WTC11 (cell line): ENCODE results near the gene TLR10. TPM values are rescaled to one million over a fixed set of nuclear protein-coding genes. Genes with fewer than 3 reads are reported as not detected.

ENCODE experiments used
- ATAC-seq: fragments of 200-7000 bp; cut with Tn5 transposase; 2 replicates; pipeline ENCODE4 v1.10.0; 2021; ENCODE audit warnings: mild to moderate bottlenecking, moderate library complexity
- CTCF ChIA-PET: fragments of 300-600 bp; sonication (Branson Sonifier 250); formaldehyde crosslinking; loops from one replicate; lab custom pipeline; 2021; ENCODE audit warnings: antibody characterized with exemption; lab: Charles Lee
- POLR2A ChIA-PET: fragments of 350-600 bp; sonication (Branson Sonifier 250); formaldehyde crosslinking; loops from one replicate; lab custom pipeline; 2021; ENCODE audit warnings: antibody characterized with exemption; lab: Charles Lee
- DNase-seq: peaks from one replicate; pipeline ENCODE4 v3.0.0; 2021; ENCODE audit warnings: low spot score
- H3K27ac Mint-ChIP-seq: 2 replicates; pipeline ENCODE4 v1.8.0; 2021; ENCODE audit warnings: mixed read lengths
- H3K27me3 Mint-ChIP-seq: 2 replicates; pipeline ENCODE4 v1.8.0; 2021; ENCODE audit warnings: low read depth, mild to moderate bottlenecking, moderate library complexity, mixed read lengths
- H3K36me3 Mint-ChIP-seq: 2 replicates; pipeline ENCODE4 v1.8.0; 2021; ENCODE audit warnings: mixed read lengths
- H3K4me1 Mint-ChIP-seq: 2 replicates; pipeline ENCODE4 v1.8.0; 2022; ENCODE audit warnings: mixed read lengths
- H3K4me3 Mint-ChIP-seq: 2 replicates; pipeline ENCODE4 v1.8.0; 2021; ENCODE audit warnings: mild to moderate bottlenecking, moderate library complexity, mixed read lengths
- H3K9me3 Mint-ChIP-seq: 2 replicates; pipeline ENCODE4 v1.8.0; 2021; ENCODE audit warnings: mixed read lengths
- IRF2 ChIP-seq: sonication (generic); formaldehyde crosslinking; IDR thresholded peaks from 2 replicates; pipeline ENCODE4 v1.8.0; 2022; ENCODE audit warnings: low read depth, missing genetic modification reagents, borderline replicate concordance
- RELA ChIP-seq: sonication (generic); formaldehyde crosslinking; IDR thresholded peaks from 2 replicates; pipeline ENCODE4 v1.8.1; 2022; ENCODE audit warnings: missing genetic modification reagents, mild to moderate bottlenecking, borderline replicate concordance
- TEAD4 ChIP-seq: sonication (generic); formaldehyde crosslinking; IDR thresholded peaks from 2 replicates; pipeline ENCODE4 v1.8.0; 2022; ENCODE audit warnings: mild to moderate bottlenecking, missing genetic modification reagents
- ZNF219 ChIP-seq: sonication (generic); formaldehyde crosslinking; IDR thresholded peaks from 2 replicates; pipeline ENCODE4 v1.8.0; 2023; ENCODE audit warnings: missing genetic modification reagents, mild to moderate bottlenecking, borderline replicate concordance
- ZNF423 ChIP-seq: fragments of 250-450 bp; sonication (Bioruptor Pico); IDR thresholded peaks from 2 replicates; pipeline ENCODE4 v2.1.2; 2022; ENCODE audit warnings: mild to moderate bottlenecking, moderate library complexity
- ZNF671 ChIP-seq: fragments of 250-450 bp; sonication (Bioruptor Pico); IDR thresholded peaks from 2 replicates; pipeline ENCODE4 v1.8.0; 2021; ENCODE audit warnings: mild to moderate bottlenecking
- total RNA-seq: library from RNA; stranded (reverse); gene quantifications from 3 replicates; pipeline ENCODE4 v1.2.3, GENCODE V29; 2021
- TF ChIP-seq, protein P1 (sequence below): sonication (generic); formaldehyde crosslinking; IDR thresholded peaks from 2 replicates; pipeline ENCODE4 v1.8.0; 2022; ENCODE audit warnings: mild to moderate bottlenecking, missing genetic modification reagents
- TF ChIP-seq, protein P2 (sequence below): sonication (generic); formaldehyde crosslinking; IDR thresholded peaks from 2 replicates; pipeline ENCODE4 v1.8.1; 2023; ENCODE audit warnings: mild to moderate bottlenecking, missing genetic modification reagents, borderline replicate concordance
- TF ChIP-seq, protein P3 (sequence below): fragments of 250-450 bp; sonication (Bioruptor Pico); conservative IDR thresholded peaks from 2 replicates; pipeline ENCODE4 v1.9.0; 2021; ENCODE audit warnings: mild to moderate bottlenecking
- TF ChIP-seq, protein P4 (sequence below): sonication (generic); formaldehyde crosslinking; conservative IDR thresholded peaks from 2 replicates; pipeline ENCODE4 v1.8.1; 2022; ENCODE audit warnings: mild to moderate bottlenecking, missing genetic modification reagents
- TF ChIP-seq, protein P5 (sequence below): fragments of 250-450 bp; sonication (Bioruptor Pico); IDR thresholded peaks from 2 replicates; pipeline ENCODE4 v1.9.0; 2021; ENCODE audit warnings: moderate library complexity, mild to moderate bottlenecking, inconsistent platforms, borderline replicate concordance
- TF ChIP-seq, protein P6 (sequence below): sonication (generic); formaldehyde crosslinking; IDR thresholded peaks from 2 replicates; pipeline ENCODE4 v1.8.0; 2022; ENCODE audit warnings: mild to moderate bottlenecking, missing genetic modification reagents

TLR10 gene
- total RNA-seq, 1 experiment from 2014 or later, result not detected

DNA sequence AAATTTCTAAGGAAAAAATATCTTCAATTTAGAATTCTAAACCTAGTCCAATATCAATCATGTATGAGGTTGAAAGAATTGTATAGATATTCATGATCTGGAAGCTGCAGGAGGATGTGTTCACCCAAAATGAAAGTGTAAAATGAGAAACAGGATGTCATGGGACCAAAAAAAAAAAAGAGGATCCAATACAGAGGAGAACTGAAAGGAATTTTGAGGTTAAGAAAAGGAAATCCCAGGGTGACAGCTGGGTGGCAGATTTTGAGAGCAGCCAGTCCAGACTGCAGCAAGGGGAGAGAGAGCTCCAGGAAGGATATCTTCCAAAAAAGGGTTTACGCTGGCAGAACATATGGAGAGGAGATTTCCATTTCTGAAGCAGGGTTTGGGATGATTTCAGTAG is 38.9 kb downstream of the TLR10 start:
- TF ChIP-seq, protein P1, sequence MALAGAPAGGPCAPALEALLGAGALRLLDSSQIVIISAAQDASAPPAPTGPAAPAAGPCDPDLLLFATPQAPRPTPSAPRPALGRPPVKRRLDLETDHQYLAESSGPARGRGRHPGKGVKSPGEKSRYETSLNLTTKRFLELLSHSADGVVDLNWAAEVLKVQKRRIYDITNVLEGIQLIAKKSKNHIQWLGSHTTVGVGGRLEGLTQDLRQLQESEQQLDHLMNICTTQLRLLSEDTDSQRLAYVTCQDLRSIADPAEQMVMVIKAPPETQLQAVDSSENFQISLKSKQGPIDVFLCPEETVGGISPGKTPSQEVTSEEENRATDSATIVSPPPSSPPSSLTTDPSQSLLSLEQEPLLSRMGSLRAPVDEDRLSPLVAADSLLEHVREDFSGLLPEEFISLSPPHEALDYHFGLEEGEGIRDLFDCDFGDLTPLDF (CRISPR knock-in tag), result no peak
- TF ChIP-seq, protein P2, sequence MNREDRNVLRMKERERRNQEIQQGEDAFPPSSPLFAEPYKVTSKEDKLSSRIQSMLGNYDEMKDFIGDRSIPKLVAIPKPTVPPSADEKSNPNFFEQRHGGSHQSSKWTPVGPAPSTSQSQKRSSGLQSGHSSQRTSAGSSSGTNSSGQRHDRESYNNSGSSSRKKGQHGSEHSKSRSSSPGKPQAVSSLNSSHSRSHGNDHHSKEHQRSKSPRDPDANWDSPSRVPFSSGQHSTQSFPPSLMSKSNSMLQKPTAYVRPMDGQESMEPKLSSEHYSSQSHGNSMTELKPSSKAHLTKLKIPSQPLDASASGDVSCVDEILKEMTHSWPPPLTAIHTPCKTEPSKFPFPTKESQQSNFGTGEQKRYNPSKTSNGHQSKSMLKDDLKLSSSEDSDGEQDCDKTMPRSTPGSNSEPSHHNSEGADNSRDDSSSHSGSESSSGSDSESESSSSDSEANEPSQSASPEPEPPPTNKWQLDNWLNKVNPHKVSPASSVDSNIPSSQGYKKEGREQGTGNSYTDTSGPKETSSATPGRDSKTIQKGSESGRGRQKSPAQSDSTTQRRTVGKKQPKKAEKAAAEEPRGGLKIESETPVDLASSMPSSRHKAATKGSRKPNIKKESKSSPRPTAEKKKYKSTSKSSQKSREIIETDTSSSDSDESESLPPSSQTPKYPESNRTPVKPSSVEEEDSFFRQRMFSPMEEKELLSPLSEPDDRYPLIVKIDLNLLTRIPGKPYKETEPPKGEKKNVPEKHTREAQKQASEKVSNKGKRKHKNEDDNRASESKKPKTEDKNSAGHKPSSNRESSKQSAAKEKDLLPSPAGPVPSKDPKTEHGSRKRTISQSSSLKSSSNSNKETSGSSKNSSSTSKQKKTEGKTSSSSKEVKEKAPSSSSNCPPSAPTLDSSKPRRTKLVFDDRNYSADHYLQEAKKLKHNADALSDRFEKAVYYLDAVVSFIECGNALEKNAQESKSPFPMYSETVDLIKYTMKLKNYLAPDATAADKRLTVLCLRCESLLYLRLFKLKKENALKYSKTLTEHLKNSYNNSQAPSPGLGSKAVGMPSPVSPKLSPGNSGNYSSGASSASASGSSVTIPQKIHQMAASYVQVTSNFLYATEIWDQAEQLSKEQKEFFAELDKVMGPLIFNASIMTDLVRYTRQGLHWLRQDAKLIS (CRISPR knock-in tag), result no peak
- TF ChIP-seq, protein P3, sequence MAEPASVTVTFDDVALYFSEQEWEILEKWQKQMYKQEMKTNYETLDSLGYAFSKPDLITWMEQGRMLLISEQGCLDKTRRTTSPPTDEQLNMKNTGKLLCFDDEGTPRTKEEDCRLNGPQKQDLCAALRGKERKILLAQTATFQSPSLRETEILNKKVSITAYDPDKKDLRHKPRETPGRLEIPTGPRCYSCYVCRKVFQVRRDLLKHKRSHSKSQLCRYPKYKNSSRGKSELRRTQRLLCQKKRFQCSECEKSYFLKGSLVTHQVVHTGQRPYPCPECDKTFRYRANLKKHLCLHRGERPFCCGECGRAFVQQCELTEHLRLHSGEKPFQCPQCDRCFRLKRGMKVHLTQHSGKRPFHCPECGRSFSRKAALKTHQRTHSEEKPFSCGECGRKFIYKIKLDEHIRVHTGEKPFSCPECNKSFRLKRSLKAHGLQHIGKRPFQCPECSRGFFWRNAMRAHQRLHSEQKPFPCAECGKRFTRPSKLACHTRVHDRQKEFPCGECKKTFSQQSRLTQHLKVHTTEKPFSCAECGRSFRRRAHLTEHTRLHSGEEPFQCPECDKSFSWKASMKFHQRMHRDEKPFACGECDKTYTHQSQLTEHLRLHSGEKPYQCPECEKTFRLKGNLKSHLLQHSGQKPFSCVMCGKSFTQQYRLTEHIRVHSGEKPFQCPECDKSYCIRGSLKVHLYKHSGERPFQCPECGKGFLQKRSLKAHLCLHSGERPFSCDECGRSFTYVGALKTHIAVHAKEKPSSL (CRISPR knock-in tag), result no peak
- no peak for TF ChIP-seq ZNF671 (CRISPR knock-in tag)
- no peak for TF ChIP-seq TEAD4 (CRISPR knock-in tag)
- TF ChIP-seq, protein P4, sequence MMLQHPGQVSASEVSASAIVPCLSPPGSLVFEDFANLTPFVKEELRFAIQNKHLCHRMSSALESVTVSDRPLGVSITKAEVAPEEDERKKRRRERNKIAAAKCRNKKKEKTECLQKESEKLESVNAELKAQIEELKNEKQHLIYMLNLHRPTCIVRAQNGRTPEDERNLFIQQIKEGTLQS (CRISPR knock-in tag), result no peak
- no peak for TF ChIP-seq ZNF219
- peaks cover 19% of the 10 kb centered on the region for H3K9me3 Mint-ChIP-seq
- peaks cover 16% of the 10 kb centered on the region for H3K36me3 Mint-ChIP-seq
- ChIA-PET POLR2A (interaction anchor here (0.6 kb wide), 1 partner anchor 790 kb away, joined by 3 read pairs; no protein-coding TSS in a partner anchor), CTCF (no interaction called here)
- no peaks in the 10 kb centered on the region for H3K27me3 Mint-ChIP-seq
- DNase-seq (no peak), ATAC-seq (no peak)
- no peaks in the 10 kb centered on the region for H3K4me1 Mint-ChIP-seq
- no peak overlapping the region for H3K27ac Mint-ChIP-seq
- H3K4me3 Mint-ChIP-seq, result no peak overlapping the region

DNA sequence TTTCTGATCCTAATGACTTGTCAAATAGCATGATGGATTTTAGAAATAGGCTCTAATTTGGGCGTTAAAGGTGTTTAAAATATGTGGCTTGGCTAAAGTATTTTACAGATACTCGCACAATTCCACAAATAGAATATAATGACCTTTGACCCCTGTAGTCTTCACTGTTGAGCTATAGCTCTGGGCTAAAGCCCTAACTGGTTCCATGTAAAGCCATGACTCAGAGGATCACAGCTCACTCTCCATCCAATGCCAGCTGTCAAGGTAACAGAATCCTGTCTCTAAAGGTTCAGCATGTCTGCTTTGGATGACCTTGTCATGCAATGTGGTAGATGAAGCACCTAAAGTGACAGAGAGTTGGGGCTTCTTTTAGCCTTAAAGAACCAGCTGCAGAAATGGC is 42.5 kb downstream of the TLR10 start:
- Mint-ChIP-seq H3K4me1 (no peaks in the 10 kb centered on the region), H3K27ac (no peak overlapping the region), H3K27me3 (no peaks in the 10 kb centered on the region)
- CTCF ChIA-PET, result interaction anchor here (0.8 to 1.2 kb wide), 2 partner anchors 19 to 671 kb away, joined by 3 read pairs; no protein-coding TSS in a partner anchor
- TF ChIP-seq, protein P5, sequence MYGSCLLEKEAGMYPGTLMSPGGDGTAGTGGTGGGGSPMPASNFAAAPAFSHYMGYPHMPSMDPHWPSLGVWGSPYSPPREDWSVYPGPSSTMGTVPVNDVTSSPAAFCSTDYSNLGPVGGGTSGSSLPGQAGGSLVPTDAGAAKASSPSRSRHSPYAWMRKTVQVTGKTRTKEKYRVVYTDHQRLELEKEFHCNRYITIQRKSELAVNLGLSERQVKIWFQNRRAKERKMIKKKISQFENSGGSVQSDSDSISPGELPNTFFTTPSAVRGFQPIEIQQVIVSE (CRISPR knock-in tag), result no peak
- TF ChIP-seq ZNF423 (CRISPR knock-in tag) (no peak), IRF2 (CRISPR knock-in tag) (no peak), RELA (CRISPR knock-in tag) (no peak)
- TF ChIP-seq, protein P6, sequence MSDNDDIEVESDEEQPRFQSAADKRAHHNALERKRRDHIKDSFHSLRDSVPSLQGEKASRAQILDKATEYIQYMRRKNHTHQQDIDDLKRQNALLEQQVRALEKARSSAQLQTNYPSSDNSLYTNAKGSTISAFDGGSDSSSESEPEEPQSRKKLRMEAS (CRISPR knock-in tag), result no peak
- TF ChIP-seq, all 79 proteins: peak for 0
- no peak overlapping the region for H3K4me3 Mint-ChIP-seq
- POLR2A ChIA-PET, result no interaction called here
- no peaks in the 10 kb centered on the region for H3K36me3 Mint-ChIP-seq
- H3K9me3 Mint-ChIP-seq, result peaks cover 10% of the 10 kb centered on the region; the same call in 1 of the 2 replicates
- ATAC-seq (no peak), DNase-seq (no peak)
